HEK293 (cell line): Measurements from ENCODE around the gene ABHD13.

Experiments
- CTCF ChIA-PET: fragments of 350-600 bp; formaldehyde crosslinking; extraction: SDS; loops from one replicate; lab custom pipeline; 2021; ENCODE audit warnings: antibody characterized with exemption; lab: Yijun Ruan, JAX
- POLR2A ChIA-PET: fragments of 300-600 bp; formaldehyde crosslinking; extraction: SDS; loops from one replicate; lab custom pipeline; 2020; ENCODE audit warnings: antibody characterized with exemption, inconsistent platforms; lab: Yijun Ruan, JAX
- H3K27ac ChIP-seq: fragments of 200-500 bp; sonication (Bioruptor generic); 2 replicates; pipeline ENCODE4 v1.5.1; 2014; ENCODE audit warnings: low read depth, low read length, control low read depth, inconsistent platforms; ENCODE audit errors: extremely low read depth
- H3K36me3 ChIP-seq, 2 experiments: fragments of 200-500 bp in 1 of 2; sonication (Bioruptor generic) in 1 of 2; 1 replicate in 1 of 2; 2 replicates in 1 of 2; pipeline ENCODE4 v1.5.1; 2014 to 2017; ENCODE audit warnings: inconsistent platforms in 2 of 2, low read length in 2 of 2; ENCODE audit not compliant: control insufficient read depth in 2 of 2, insufficient read depth in 1 of 2
- H3K4me1 ChIP-seq: fragments of 200-500 bp; sonication (Bioruptor generic); 2 replicates; pipeline ENCODE4 v1.5.1; 2014; ENCODE audit warnings: mild to moderate bottlenecking, low read length, inconsistent platforms; ENCODE audit not compliant: control insufficient read depth, insufficient read depth
- H3K4me3 ChIP-seq: 2 replicates; pipeline ENCODE4 v1.5.1; 2011; ENCODE audit warnings: low read depth, mild to moderate bottlenecking, control low read depth, low read length, moderate library complexity
- H3K9me3 ChIP-seq: fragments of 200-500 bp; sonication (Bioruptor generic); 2 replicates; pipeline ENCODE4 v1.5.1; 2014; ENCODE audit warnings: low read depth, low read length, inconsistent platforms; ENCODE audit not compliant: control insufficient read depth, insufficient read depth
- GLI2 ChIP-seq: fragments of 450-650 bp; formaldehyde crosslinking; IDR thresholded peaks from 2 replicates; pipeline ENCODE4; 2017; ENCODE audit warnings: missing biosample characterization, missing genetic modification characterization, low read depth, borderline replicate concordance
- GLIS2 ChIP-seq: fragments of 450-650 bp; formaldehyde crosslinking; IDR thresholded peaks from 2 replicates; pipeline ENCODE4 v1.5.1; 2016; ENCODE audit warnings: missing biosample characterization, missing genetic modification characterization
- SP3 ChIP-seq: fragments of 450-650 bp; formaldehyde crosslinking; IDR thresholded peaks from 2 replicates; pipeline ENCODE4 v1.5.1; 2016; ENCODE audit warnings: missing biosample characterization, missing genetic modification characterization
- ZBTB1 ChIP-seq: fragments of 450-650 bp; formaldehyde crosslinking; IDR thresholded peaks from 2 replicates; pipeline ENCODE4 v1.5.1; 2016; ENCODE audit warnings: missing biosample characterization, missing genetic modification characterization
- ZNF140 ChIP-seq: fragments of 450-650 bp; formaldehyde crosslinking; IDR thresholded peaks from 2 replicates; pipeline ENCODE4 v1.5.1; 2016; ENCODE audit warnings: missing biosample characterization, missing genetic modification characterization
- ZNF16 ChIP-seq: fragments of 450-650 bp; formaldehyde crosslinking; IDR thresholded peaks from 2 replicates; pipeline ENCODE4 v1.5.1; 2016; ENCODE audit warnings: low read depth, missing biosample characterization, missing genetic modification characterization
- ZNF23 ChIP-seq: fragments of 450-650 bp; formaldehyde crosslinking; IDR thresholded peaks from 2 replicates; pipeline ENCODE4 v1.5.1; 2016; ENCODE audit warnings: missing biosample characterization, missing genetic modification characterization, borderline replicate concordance
- ZNF416 ChIP-seq: fragments of 450-650 bp; formaldehyde crosslinking; IDR thresholded peaks from 2 replicates; pipeline ENCODE4 v1.5.1; 2016; ENCODE audit warnings: missing biosample characterization, missing genetic modification characterization
- ZNF433 ChIP-seq: fragments of 450-650 bp; formaldehyde crosslinking; IDR thresholded peaks from 2 replicates; pipeline ENCODE4 v1.5.1; 2016; ENCODE audit warnings: missing biosample characterization, missing genetic modification characterization, low read depth
- ZNF555 ChIP-seq: fragments of 450-650 bp; formaldehyde crosslinking; conservative IDR thresholded peaks from 2 replicates; pipeline ENCODE4 v1.5.1; 2017; ENCODE audit warnings: missing biosample characterization, mild to moderate bottlenecking, missing genetic modification characterization, inconsistent platforms
- ZNF560 ChIP-seq: fragments of 450-650 bp; formaldehyde crosslinking; IDR thresholded peaks from 2 replicates; pipeline ENCODE4 v1.5.1; 2017; ENCODE audit warnings: missing biosample characterization, missing genetic modification characterization, borderline replicate concordance
- ZNF580 ChIP-seq: fragments of 450-650 bp; formaldehyde crosslinking; IDR thresholded peaks from 2 replicates; pipeline ENCODE4 v1.5.1; 2016; ENCODE audit warnings: missing biosample characterization, missing genetic modification characterization
- ZNF585B ChIP-seq: fragments of 450-650 bp; formaldehyde crosslinking; IDR thresholded peaks from 2 replicates; pipeline ENCODE4 v1.5.1; 2016; ENCODE audit warnings: missing biosample characterization, missing genetic modification characterization
- ZNF596 ChIP-seq: fragments of 450-650 bp; IDR thresholded peaks from 2 replicates; pipeline ENCODE4 v1.5.0; 2018; ENCODE audit warnings: missing biosample characterization, mild to moderate bottlenecking, missing genetic modification characterization, moderate library complexity
- ZNF747 ChIP-seq: fragments of 450-650 bp; formaldehyde crosslinking; IDR thresholded peaks from 2 replicates; pipeline ENCODE4 v1.5.1; 2016; ENCODE audit warnings: missing biosample characterization, missing genetic modification characterization
- TF ChIP-seq, protein P1 (sequence below): fragments of 450-650 bp; formaldehyde crosslinking; IDR thresholded peaks from 2 replicates; pipeline ENCODE4 v1.5.1; 2016; ENCODE audit warnings: missing biosample characterization, missing genetic modification characterization
- TF ChIP-seq, protein P2 (sequence below): fragments of 450-650 bp; formaldehyde crosslinking; conservative IDR thresholded peaks from 2 replicates; pipeline ENCODE4 v1.5.1; 2016; ENCODE audit warnings: low read depth, missing biosample characterization, missing genetic modification characterization

The ABHD13 gene

GRCh38 chr13:108190897-108191296 is 27.3 kb upstream of the ABHD13 start:
- POLR2A ChIA-PET = no interaction called here
- no peaks in the 10 kb centered on the region for H3K9me3 ChIP-seq
- no peak overlapping the region for H3K4me3 ChIP-seq
- CTCF ChIA-PET = interaction anchor here (0.6 to 2.0 kb wide), 2 partner anchors 35 to 72 kb away, joined by 3 to 5 read pairs; no protein-coding TSS in a partner anchor
- H3K27ac ChIP-seq = no peak overlapping the region
- no peaks in the 10 kb centered on the region for H3K36me3 ChIP-seq
- no peaks in the 10 kb centered on the region for H3K4me1 ChIP-seq
- no peak for TF ChIP-seq ZNF585B
- TF ChIP-seq, protein P1, sequence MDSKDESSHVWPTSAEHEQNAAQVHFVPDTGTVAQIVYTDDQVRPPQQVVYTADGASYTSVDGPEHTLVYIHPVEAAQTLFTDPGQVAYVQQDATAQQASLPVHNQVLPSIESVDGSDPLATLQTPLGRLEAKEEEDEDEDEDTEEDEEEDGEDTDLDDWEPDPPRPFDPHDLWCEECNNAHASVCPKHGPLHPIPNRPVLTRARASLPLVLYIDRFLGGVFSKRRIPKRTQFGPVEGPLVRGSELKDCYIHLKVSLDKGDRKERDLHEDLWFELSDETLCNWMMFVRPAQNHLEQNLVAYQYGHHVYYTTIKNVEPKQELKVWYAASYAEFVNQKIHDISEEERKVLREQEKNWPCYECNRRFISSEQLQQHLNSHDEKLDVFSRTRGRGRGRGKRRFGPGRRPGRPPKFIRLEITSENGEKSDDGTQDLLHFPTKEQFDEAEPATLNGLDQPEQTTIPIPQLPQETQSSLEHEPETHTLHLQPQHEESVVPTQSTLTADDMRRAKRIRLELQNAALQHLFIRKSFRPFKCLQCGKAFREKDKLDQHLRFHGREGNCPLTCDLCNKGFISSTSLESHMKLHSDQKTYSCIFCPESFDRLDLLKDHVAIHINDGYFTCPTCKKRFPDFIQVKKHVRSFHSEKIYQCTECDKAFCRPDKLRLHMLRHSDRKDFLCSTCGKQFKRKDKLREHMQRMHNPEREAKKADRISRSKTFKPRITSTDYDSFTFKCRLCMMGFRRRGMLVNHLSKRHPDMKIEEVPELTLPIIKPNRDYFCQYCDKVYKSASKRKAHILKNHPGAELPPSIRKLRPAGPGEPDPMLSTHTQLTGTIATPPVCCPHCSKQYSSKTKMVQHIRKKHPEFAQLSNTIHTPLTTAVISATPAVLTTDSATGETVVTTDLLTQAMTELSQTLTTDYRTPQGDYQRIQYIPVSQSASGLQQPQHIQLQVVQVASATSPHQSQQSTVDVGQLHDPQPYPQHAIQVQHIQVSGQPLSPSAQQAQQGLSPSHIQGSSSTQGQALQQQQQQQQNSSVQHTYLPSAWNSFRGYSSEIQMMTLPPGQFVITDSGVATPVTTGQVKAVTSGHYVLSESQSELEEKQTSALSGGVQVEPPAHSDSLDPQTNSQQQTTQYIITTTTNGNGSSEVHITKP (tag by site-specific recombination) = peak; percentile 39
- TF ChIP-seq, all 188 proteins: peak for 1

DNA sequence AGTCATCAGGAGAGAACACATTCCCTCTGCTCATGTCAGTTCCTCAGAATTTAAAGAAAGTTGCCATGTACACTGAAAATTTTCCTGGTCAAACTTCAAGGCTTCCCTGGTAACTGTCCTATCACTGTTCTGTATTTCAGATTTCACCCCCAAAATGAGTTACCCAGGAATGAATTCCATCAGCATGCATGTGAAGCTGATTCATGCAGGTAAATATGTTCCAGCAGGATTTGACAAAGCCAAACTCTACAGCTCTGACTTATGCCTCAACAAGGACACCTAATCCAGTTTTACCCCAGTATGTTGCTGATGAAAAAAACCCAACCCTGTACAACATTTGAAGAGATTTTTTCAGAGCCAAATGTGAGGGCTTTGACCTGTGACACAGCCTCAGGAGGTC is 24.4 kb upstream of the ABHD13 start:
- H3K9me3 ChIP-seq = no peaks in the 10 kb centered on the region
- H3K36me3 ChIP-seq = no peaks in the 10 kb centered on the region
- H3K4me3 ChIP-seq = no peak overlapping the region
- POLR2A ChIA-PET = no interaction called here
- H3K4me1 ChIP-seq = no peaks in the 10 kb centered on the region
- no peak overlapping the region for H3K27ac ChIP-seq
- TF ChIP-seq ZNF560 (tag by site-specific recombination) (no peak), ZNF23 (tag by site-specific recombination) (no peak), GLI2 (tag by site-specific recombination) (no peak)
- TF ChIP-seq, all 188 proteins: peak for 0
- CTCF ChIA-PET = no interaction called here

DNA sequence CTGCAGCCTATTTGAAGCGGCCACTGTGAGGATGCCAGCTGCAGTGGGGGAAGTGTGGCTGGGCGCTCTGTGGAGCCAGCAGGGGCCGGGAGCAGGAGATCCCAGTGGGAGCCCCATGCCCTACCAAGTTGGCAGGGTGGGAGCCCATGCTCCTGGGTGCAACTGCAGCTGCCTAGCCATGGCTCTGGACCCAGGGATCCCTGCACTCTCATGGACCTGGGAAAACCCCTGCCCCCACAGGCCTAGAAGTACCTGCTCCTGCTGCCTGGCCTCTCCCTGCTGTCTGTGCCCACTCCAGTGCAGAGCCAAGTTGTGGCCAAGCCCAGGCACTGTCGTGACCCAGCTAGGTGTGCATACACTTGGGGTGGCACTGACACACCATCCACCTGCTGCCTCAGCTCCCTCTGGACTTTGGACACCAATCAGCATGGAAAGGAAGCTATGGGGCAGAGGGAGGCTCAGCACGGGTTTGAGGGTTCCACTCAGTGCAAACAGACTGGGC is 23.7 kb upstream of the ABHD13 start:
- Histone ChIP-seq H3K4me1 (no peaks in the 10 kb centered on the region), H3K9me3 (no peaks in the 10 kb centered on the region), H3K4me3 (no peak overlapping the region), H3K27ac (no peak overlapping the region), H3K36me3 (no peaks in the 10 kb centered on the region)
- TF ChIP-seq ZNF580 (tag by site-specific recombination) = no peak
- TF ChIP-seq ZNF416 = no peak
- TF ChIP-seq, protein P2, sequence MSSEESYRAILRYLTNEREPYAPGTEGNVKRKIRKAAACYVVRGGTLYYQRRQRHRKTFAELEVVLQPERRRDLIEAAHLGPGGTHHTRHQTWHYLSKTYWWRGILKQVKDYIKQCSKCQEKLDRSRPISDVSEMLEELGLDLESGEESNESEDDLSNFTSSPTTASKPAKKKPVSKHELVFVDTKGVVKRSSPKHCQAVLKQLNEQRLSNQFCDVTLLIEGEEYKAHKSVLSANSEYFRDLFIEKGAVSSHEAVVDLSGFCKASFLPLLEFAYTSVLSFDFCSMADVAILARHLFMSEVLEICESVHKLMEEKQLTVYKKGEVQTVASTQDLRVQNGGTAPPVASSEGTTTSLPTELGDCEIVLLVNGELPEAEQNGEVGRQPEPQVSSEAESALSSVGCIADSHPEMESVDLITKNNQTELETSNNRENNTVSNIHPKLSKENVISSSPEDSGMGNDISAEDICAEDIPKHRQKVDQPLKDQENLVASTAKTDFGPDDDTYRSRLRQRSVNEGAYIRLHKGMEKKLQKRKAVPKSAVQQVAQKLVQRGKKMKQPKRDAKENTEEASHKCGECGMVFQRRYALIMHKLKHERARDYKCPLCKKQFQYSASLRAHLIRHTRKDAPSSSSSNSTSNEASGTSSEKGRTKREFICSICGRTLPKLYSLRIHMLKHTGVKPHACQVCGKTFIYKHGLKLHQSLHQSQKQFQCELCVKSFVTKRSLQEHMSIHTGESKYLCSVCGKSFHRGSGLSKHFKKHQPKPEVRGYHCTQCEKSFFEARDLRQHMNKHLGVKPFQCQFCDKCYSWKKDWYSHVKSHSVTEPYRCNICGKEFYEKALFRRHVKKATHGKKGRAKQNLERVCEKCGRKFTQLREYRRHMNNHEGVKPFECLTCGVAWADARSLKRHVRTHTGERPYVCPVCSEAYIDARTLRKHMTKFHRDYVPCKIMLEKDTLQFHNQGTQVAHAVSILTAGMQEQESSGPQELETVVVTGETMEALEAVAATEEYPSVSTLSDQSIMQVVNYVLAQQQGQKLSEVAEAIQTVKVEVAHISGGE (tag by site-specific recombination) = no peak
- no peak for TF ChIP-seq ZNF140 (tag by site-specific recombination)
- no peak for TF ChIP-seq ZNF555
- TF ChIP-seq ZBTB1 = no peak
- no peak for TF ChIP-seq GLIS2 (tag by site-specific recombination)
- TF ChIP-seq ZNF433 (tag by site-specific recombination) = no peak
- TF ChIP-seq SP3 = no peak
- TF ChIP-seq ZNF596 (tag by site-specific recombination) = no peak
- TF ChIP-seq ZNF747 (tag by site-specific recombination) = no peak
- TF ChIP-seq ZNF16 (tag by site-specific recombination) = no peak
- CTCF ChIA-PET = no interaction called here
- POLR2A ChIA-PET = no interaction called here
